ENCODE data around the gene NID1.
"Not testable (repeated sequence)": the region's sequence is repeated elsewhere in the genome, so short reads cannot be mapped to it uniquely, and the experiment has no call there.

Gene NID1

GRCh38 chr1:236096660-236097482 lies 32.0 kb upstream of the NID1 start:
- in situ Hi-C loops (cut with HindIII; ENCODE audit: low sequenced_read_pairs), result not testable (repeated sequence)

- in situ Hi-C loops (cut with HindIII; ENCODE audit: low sequenced_read_pairs), result no loop called here
Measured at GRCh38 chr1:236095705-236096520, 31.0 kb upstream of the NID1 start.

GRCh38 chr1:236092899-236093298 lies 28.0 kb upstream of the NID1 start:
- in situ Hi-C loops (cut with HindIII; ENCODE audit: low sequenced_read_pairs), result no loop called here

GRCh38 chr1:236091933-236092318 lies 27.0 kb upstream of the NID1 start:
- in situ Hi-C loops (cut with HindIII; ENCODE audit: low sequenced_read_pairs), result no loop called here

DNA sequence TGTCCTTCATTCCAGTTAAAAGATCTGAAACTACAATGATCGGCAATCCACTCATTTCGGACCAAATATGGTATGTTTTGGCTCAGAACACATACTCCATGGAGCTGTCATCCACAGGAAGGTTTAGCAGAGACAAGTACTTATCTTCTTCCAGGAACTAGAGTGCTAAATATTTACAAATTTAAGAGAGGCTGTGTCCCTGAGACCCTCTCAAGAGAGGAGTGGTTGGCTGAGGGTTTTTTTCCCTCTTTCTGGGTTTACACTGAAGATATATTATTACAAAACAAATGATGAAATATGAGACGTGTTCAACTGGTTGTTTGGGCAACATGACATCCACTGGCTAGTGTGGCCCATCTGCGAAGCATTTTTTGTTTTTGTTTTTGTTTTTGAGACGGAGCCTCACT lies 25.9 kb upstream of the NID1 start:
- in situ Hi-C loops (cut with HindIII; ENCODE audit: low sequenced_read_pairs), result no loop called here

GRCh38 chr1:236089046-236089773 lies 24.3 kb upstream of the NID1 start:
- in situ Hi-C loops (cut with HindIII; ENCODE audit: low sequenced_read_pairs), result no loop called here

DNA sequence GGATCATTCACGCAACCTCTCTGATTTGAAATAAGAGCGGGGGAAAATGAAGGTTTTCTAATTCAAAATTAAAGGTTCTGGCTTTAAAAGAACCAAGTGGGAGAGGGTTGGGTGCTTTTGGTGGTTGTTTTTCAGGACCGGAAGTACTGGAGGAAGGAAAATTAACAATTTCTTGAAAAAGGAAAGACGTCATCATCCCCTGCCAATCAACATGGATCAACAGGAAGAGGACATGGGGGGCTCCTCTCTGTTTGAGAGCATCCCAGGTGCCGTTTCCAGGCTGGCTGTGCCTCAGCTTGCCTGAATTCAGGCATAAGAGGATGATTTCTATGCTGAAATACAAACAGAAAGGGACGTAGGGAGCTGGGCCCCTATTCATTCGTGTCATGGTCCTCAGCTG lies 21.6 kb upstream of the NID1 start:
- in situ Hi-C loops (cut with HindIII; ENCODE audit: low sequenced_read_pairs), result no loop called here

- in situ Hi-C loops (cut with HindIII; ENCODE audit: low sequenced_read_pairs), result no loop called here
Measured at GRCh38 chr1:236085545-236086159, 20.8 kb upstream of the NID1 start.

DNA sequence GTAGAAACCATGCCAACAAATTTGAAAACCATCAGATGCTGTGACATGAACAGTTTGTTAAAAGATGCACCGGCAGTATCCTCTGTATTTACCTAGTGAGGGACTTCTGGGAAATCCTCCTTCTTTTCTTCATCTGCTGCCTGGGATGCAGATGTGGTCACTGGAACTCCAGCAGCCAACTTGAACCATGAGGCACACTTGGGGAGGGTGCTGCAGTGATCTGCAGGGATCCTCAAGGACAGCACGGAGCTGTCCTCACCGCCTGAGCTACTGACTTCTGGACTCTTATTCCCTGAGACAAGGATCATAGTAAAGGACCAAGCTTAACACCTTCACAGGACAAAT lies 19.5 kb upstream of the NID1 start:
- in situ Hi-C loops (cut with HindIII; ENCODE audit: low sequenced_read_pairs), result no loop called here

DNA sequence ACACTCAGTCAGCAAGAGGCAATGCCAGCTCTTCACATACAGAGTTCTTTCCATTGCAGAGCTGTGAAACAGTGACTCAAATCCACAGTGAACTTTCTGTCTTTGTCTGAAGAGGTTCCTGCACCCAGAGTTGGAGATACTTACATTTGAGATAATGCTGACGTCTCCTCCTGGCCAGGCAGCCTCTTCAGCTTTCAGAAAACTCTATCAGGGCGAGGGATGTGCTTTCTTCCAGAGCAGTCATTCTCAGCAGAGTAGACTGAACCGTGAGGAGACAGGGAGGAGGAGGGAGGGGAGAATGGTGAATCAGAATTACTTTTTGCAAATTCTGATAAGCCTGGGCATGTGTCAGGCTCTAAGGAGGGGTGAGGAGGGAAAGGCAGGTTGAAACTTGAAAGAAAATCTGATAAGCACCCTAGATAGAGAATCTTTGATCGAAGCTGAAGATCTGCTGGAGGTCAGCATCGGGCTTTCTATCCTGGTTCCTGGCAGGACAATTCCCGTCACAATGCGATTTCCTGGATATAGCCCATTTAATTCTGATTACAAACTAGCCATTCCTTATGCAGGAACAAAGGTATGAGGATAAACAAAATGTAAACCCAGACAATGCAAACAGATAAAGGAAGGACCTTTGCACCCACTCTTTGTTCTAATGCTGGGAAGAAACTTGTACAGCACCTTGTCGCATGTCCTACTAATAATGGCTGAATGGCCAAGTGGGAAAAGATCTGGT lies 18.9 kb upstream of the NID1 start:
- in situ Hi-C loops (cut with HindIII; ENCODE audit: low sequenced_read_pairs), result no loop called here

GRCh38 chr1:236082526-236082925 lies 17.6 kb upstream of the NID1 start:
- in situ Hi-C loops (cut with HindIII; ENCODE audit: low sequenced_read_pairs), result no loop called here

GRCh38 chr1:236081546-236082227 lies 16.8 kb upstream of the NID1 start:
- in situ Hi-C loops (cut with HindIII; ENCODE audit: low sequenced_read_pairs), result no loop called here

- in situ Hi-C loops (cut with HindIII; ENCODE audit: low sequenced_read_pairs), result no loop called here
Measured at GRCh38 chr1:236079703-236080102, 14.8 kb upstream of the NID1 start.

DNA sequence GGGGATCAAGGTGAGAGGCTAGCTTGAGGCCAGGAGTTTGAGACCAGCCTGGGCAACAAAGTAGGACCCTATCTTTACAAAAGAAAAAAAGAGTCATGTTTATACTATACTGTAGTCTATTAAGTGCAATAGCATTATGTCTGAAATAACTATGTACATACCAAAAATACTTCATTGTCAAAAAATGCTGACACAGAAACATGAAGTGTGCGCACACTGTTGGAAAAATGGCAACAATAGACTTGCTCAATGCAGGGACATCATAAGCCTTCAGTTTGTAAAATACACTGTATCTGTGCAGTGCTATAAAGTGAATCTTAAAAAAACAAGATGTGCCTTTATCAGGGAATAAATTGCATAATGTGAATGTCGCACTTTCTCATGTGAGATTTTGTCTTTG lies 14.1 kb upstream of the NID1 start:
- in situ Hi-C loops (cut with HindIII; ENCODE audit: low sequenced_read_pairs), result no loop called here

DNA sequence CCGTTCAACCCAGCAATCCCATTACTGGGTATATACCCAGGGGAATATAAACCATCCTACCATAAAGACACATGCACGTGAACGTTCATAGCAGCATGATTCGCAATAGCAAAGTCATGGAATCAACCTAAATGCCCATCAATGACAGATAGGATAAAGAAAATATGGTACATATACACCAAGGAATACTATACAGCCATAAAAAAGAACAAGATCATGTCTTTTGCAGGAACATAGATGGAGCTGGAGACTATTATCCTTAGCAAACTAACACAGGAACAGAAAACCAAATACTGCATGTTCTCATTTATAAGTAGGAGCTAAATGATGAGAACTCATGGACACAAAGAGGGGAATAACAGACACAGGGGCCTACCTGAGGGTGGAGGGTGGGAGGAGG lies 13.2 kb upstream of the NID1 start:
- in situ Hi-C loops (cut with HindIII; ENCODE audit: low sequenced_read_pairs), result not testable (repeated sequence)

DNA sequence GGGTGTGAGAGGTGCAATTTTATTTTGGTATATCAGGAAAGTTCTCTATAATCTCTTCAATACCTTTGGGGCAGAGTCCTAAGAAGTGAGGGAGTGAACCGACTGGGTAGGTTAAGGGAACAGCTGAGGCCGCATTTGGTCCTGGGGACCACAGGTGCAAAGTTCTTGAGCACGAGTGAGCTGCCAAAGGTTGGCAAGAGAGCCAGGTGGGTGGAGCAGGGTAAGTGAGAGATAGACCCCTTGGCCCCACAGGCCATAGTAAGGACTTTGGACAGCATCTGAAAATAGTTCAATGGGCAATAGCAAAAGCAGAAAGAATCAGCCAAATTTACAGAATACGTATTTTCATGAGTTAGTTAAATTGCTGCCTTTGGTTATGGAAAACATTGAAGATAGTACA lies 11.0 kb upstream of the NID1 start:
- in situ Hi-C loops (cut with HindIII; ENCODE audit: low sequenced_read_pairs), result no loop called here

GRCh38 chr1:236073307-236073897 lies 8.5 kb upstream of the NID1 start:
- in situ Hi-C loops (cut with HindIII; ENCODE audit: low sequenced_read_pairs), result no loop called here

DNA sequence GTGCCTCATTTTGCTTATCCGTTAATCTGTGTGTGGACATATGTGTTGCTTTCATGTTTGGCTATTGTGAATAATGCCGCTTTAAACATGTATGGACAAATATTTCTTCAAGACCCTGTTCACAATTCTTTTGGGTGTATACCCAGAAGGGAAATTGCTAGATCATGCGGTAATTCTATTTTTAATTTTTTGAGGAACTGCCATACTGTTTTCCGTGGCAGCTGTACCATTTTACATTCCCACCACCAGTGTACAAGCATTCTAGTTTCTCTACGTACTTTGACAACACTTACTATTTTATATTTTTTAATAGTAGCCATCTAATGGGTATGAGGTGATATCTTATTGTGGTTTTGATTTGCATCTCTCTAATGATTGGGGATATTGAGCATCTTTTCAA lies 7.1 kb upstream of the NID1 start:
- in situ Hi-C loops (cut with HindIII; ENCODE audit: low sequenced_read_pairs), result no loop called here

GRCh38 chr1:236070753-236071152 lies 5.9 kb upstream of the NID1 start:
- in situ Hi-C loops (cut with HindIII; ENCODE audit: low sequenced_read_pairs), result no loop called here

- in situ Hi-C loops (cut with HindIII; ENCODE audit: low sequenced_read_pairs), result loop anchor here (5.0 kb wide), 1 partner anchor 77 kb away; no protein-coding TSS in a partner anchor
Measured at GRCh38 chr1:236069796-236070195, 4.9 kb upstream of the NID1 start.

Data from endothelial cell of hepatic sinusoid (primary cell).